SJSA1 (cell line): ENCODE results near the gene WNT2. TPM values are rescaled to one million over a fixed set of nuclear protein-coding genes. Genes with fewer than 3 reads are reported as not detected.
A peak's percentile ranks its signal among the peaks of the same experiment; 100 is the strongest.

Source experiments
- DNase-seq, 2 experiments: peaks; one replicate each; pipeline ENCODE4 v3.0.0-alpha.2; 2015 to 2020; ENCODE audit warnings: low spot score in 2 of 2, low read depth in 1 of 2
- H3K27ac ChIP-seq: fragments of 250-450 bp; sonication (Bioruptor Pico); 2 replicates; pipeline ENCODE4 v1.5.1; 2020; ENCODE audit warnings: mild to moderate bottlenecking, moderate library complexity
- H3K27me3 ChIP-seq: fragments of 250-450 bp; sonication (Bioruptor Pico); replicated peaks from 2 replicates; pipeline ENCODE4 v1.5.1; 2020; ENCODE audit warnings: mild to moderate bottlenecking, moderate library complexity
- H3K36me3 ChIP-seq: fragments of 250-450 bp; sonication (Bioruptor Pico); 2 replicates; pipeline ENCODE4 v1.5.1; 2020; ENCODE audit warnings: mild to moderate bottlenecking
- H3K4me1 ChIP-seq: fragments of 250-450 bp; sonication (Bioruptor Pico); replicated peaks from 2 replicates; pipeline ENCODE4 v1.6.1; 2021; ENCODE audit warnings: mild to moderate bottlenecking
- H3K4me3 ChIP-seq: fragments of 250-450 bp; sonication (Bioruptor Pico); 2 replicates; pipeline ENCODE4 v1.5.1; 2020; ENCODE audit warnings: mild to moderate bottlenecking
- H3K9me3 ChIP-seq: fragments of 250-450 bp; sonication (Bioruptor Pico); replicated peaks from 2 replicates; pipeline ENCODE4 v1.5.1; 2020; ENCODE audit warnings: mild to moderate bottlenecking
- total RNA-seq: library from RNA; depleted of rRNA; stranded (reverse); fragments of >200 nt; shearing (Covaris generic); gene quantifications from 2 replicates; pipeline ENCODE4 v1.2.3, GENCODE V29; 2014; rRNA removed

Gene WNT2
- 2.5 and 3.3 TPM in 2 replicates for total RNA-seq

- H3K27ac ChIP-seq, result no peak within 1 kb of the TSS
- no peaks in the 10 kb centered on the region; the same call in 1 of the 2 replicates for H3K9me3 ChIP-seq
- H3K4me3 ChIP-seq, result peak within 1 kb of the TSS; percentile 39
- H3K27me3 ChIP-seq, result peaks cover 20% of the 10 kb centered on the region
- DNase-seq, result peak in 1 of 2 experiments; percentile 39
- no peaks in the 10 kb centered on the region for H3K36me3 ChIP-seq
- peaks cover 22% of the 10 kb centered on the region for H3K4me1 ChIP-seq
Observed at GRCh38 chr7:117322741-117323304, at the start of gene WNT2. Gene WNT2, minus strand, starts transcription at chr7:117323058. Its CDS starts 69 bp downstream, at chr7:117322989.

- DNase-seq, result no peak
- no peaks in the 10 kb centered on the region for H3K9me3 ChIP-seq
- H3K4me1 ChIP-seq, result no peaks in the 10 kb centered on the region
- no peak overlapping the region for H3K27ac ChIP-seq
- H3K4me3 ChIP-seq, result no peak overlapping the region
- H3K36me3 ChIP-seq, result no peaks in the 10 kb centered on the region
- H3K27me3 ChIP-seq, result no peaks in the 10 kb centered on the region
Observed at GRCh38 chr7:117372073-117372472, 49.2 kb upstream of the WNT2 start.

- H3K4me3 ChIP-seq, result no peak overlapping the region
- H3K36me3 ChIP-seq, result no peaks in the 10 kb centered on the region
- no peaks in the 10 kb centered on the region for H3K4me1 ChIP-seq
- no peaks in the 10 kb centered on the region for H3K9me3 ChIP-seq
- DNase-seq, result no peak
- no peaks in the 10 kb centered on the region for H3K27me3 ChIP-seq
- no peak overlapping the region for H3K27ac ChIP-seq
Observed at GRCh38 chr7:117364339-117365080, 41.7 kb upstream of the WNT2 start.

GRCh38 chr7:117362294-117362888 is 39.5 kb upstream of the WNT2 start:
- H3K27me3 ChIP-seq, result no peaks in the 10 kb centered on the region
- H3K4me1 ChIP-seq, result no peaks in the 10 kb centered on the region
- no peaks in the 10 kb centered on the region for H3K36me3 ChIP-seq
- H3K9me3 ChIP-seq, result no peaks in the 10 kb centered on the region
- no peak overlapping the region for H3K27ac ChIP-seq
- no peak overlapping the region for H3K4me3 ChIP-seq
- DNase-seq, result no peak

GRCh38 chr7:117350027-117350426 is 27.2 kb upstream of the WNT2 start:
- no peak overlapping the region for H3K27ac ChIP-seq
- DNase-seq, result no peak
- H3K4me3 ChIP-seq, result no peak overlapping the region
- H3K9me3 ChIP-seq, result no peaks in the 10 kb centered on the region
- no peaks in the 10 kb centered on the region for H3K27me3 ChIP-seq
- H3K36me3 ChIP-seq, result no peaks in the 10 kb centered on the region
- H3K4me1 ChIP-seq, result no peaks in the 10 kb centered on the region

GRCh38 chr7:117349570-117349969 is 26.7 kb upstream of the WNT2 start:
- H3K27me3 ChIP-seq, result no peaks in the 10 kb centered on the region
- H3K4me3 ChIP-seq, result no peak overlapping the region
- no peaks in the 10 kb centered on the region for H3K9me3 ChIP-seq
- no peaks in the 10 kb centered on the region for H3K36me3 ChIP-seq
- H3K4me1 ChIP-seq, result no peaks in the 10 kb centered on the region
- no peak for DNase-seq
- H3K27ac ChIP-seq, result no peak overlapping the region

- no peak overlapping the region for H3K4me3 ChIP-seq
- H3K27me3 ChIP-seq, result no peaks in the 10 kb centered on the region
- H3K4me1 ChIP-seq, result no peaks in the 10 kb centered on the region
- no peaks in the 10 kb centered on the region for H3K9me3 ChIP-seq
- no peaks in the 10 kb centered on the region for H3K36me3 ChIP-seq
- no peak for DNase-seq
- no peak overlapping the region for H3K27ac ChIP-seq
Observed at GRCh38 chr7:117347962-117348672, 25.3 kb upstream of the WNT2 start.

GRCh38 chr7:117347480-117347879 is 24.6 kb upstream of the WNT2 start:
- no peak for DNase-seq
- H3K27me3 ChIP-seq, result no peaks in the 10 kb centered on the region
- no peaks in the 10 kb centered on the region for H3K36me3 ChIP-seq
- H3K9me3 ChIP-seq, result no peaks in the 10 kb centered on the region
- no peak overlapping the region for H3K27ac ChIP-seq
- H3K4me1 ChIP-seq, result no peaks in the 10 kb centered on the region
- no peak overlapping the region for H3K4me3 ChIP-seq

GRCh38 chr7:117346161-117346560 is 23.3 kb upstream of the WNT2 start:
- no peak for DNase-seq
- Histone ChIP-seq H3K36me3 (no peaks in the 10 kb centered on the region), H3K4me3 (no peak overlapping the region), H3K9me3 (no peaks in the 10 kb centered on the region), H3K27me3 (no peaks in the 10 kb centered on the region), H3K4me1 (no peaks in the 10 kb centered on the region), H3K27ac (no peak overlapping the region)

GRCh38 chr7:117338020-117338419 is 15.2 kb upstream of the WNT2 start:
- Histone ChIP-seq H3K27me3 (no peaks in the 10 kb centered on the region), H3K36me3 (no peaks in the 10 kb centered on the region), H3K27ac (no peak overlapping the region), H3K9me3 (no peaks in the 10 kb centered on the region), H3K4me3 (no peak overlapping the region), H3K4me1 (no peaks in the 10 kb centered on the region)
- no peak for DNase-seq

GRCh38 chr7:117333168-117333567 is 10.3 kb upstream of the WNT2 start:
- H3K27ac ChIP-seq, result no peak overlapping the region
- no peaks in the 10 kb centered on the region for H3K9me3 ChIP-seq
- no peak overlapping the region for H3K4me3 ChIP-seq
- H3K27me3 ChIP-seq, result no peaks in the 10 kb centered on the region
- DNase-seq, result no peak
- H3K4me1 ChIP-seq, result no peaks in the 10 kb centered on the region
- no peaks in the 10 kb centered on the region for H3K36me3 ChIP-seq

- Histone ChIP-seq H3K36me3 (no peaks in the 10 kb centered on the region), H3K27me3 (no peaks in the 10 kb centered on the region), H3K9me3 (no peaks in the 10 kb centered on the region), H3K4me3 (no peak overlapping the region), H3K4me1 (no peaks in the 10 kb centered on the region), H3K27ac (no peak overlapping the region)
- no peak for DNase-seq
Observed at GRCh38 chr7:117332031-117332430, 9.2 kb upstream of the WNT2 start.

GRCh38 chr7:117325836-117326235 is 3.0 kb upstream of the WNT2 start:
- H3K4me3 ChIP-seq, result no peak overlapping the region
- H3K27ac ChIP-seq, result no peak overlapping the region
- H3K4me1 ChIP-seq, result peaks cover 22% of the 10 kb centered on the region
- no peak for DNase-seq
- H3K36me3 ChIP-seq, result no peaks in the 10 kb centered on the region
- no peaks in the 10 kb centered on the region; the same call in 1 of the 2 replicates for H3K9me3 ChIP-seq
- H3K27me3 ChIP-seq, result peaks cover 20% of the 10 kb centered on the region

- peaks cover 20% of the 10 kb centered on the region for H3K27me3 ChIP-seq
- DNase-seq, result no peak
Observed at GRCh38 chr7:117324960-117325359, 2.1 kb upstream of the WNT2 start.

More at GRCh38 chr7:117324960-117325359, 2.1 kb upstream of the WNT2 start:
- H3K36me3 ChIP-seq, result no peaks in the 10 kb centered on the region
- no peaks in the 10 kb centered on the region; the same call in 1 of the 2 replicates for H3K9me3 ChIP-seq
- no peak overlapping the region for H3K27ac ChIP-seq
- H3K4me1 ChIP-seq, result peaks cover 22% of the 10 kb centered on the region
- H3K4me3 ChIP-seq, result no peak overlapping the region
